Activated B cell treated with CpG ODN at 0.5 μM for 24 hours (primary cell): ENCODE measurements around the gene CST11. TPM values are rescaled to one million over a fixed set of nuclear protein-coding genes. Genes with fewer than 3 reads are reported as not detected.

ENCODE experiments used
- ATAC-seq: fragments of 200-7000 bp; cut with Tn5 transposase; one replicate; pipeline ENCODE4 v1.10.0; 2021; ENCODE audit warnings: low read depth, mild to moderate bottlenecking, moderate library complexity
- CTCF ChIA-PET: fragments of 350-600 bp; sonication (Branson Sonifier 250); formaldehyde crosslinking; loops from one replicate; lab custom pipeline; 2021; ENCODE audit warnings: antibody characterized with exemption; lab: Charles Lee
- POLR2A ChIA-PET: fragments of 350-600 bp; sonication (Branson Sonifier 250); formaldehyde crosslinking; loops from one replicate; lab custom pipeline; 2021; ENCODE audit warnings: antibody characterized with exemption; lab: Charles Lee
- DNase-seq: peaks from one replicate; pipeline ENCODE4 v3.0.0; 2022
- H3K27ac Mint-ChIP-seq: one replicate; pipeline ENCODE4 v1.8.0; 2020; ENCODE audit warnings: mixed read lengths
- H3K27me3 Mint-ChIP-seq: one replicate; pipeline ENCODE4 v1.8.0; 2021; ENCODE audit warnings: mixed read lengths
- H3K36me3 Mint-ChIP-seq: one replicate; pipeline ENCODE4 v1.8.0; 2021; ENCODE audit warnings: low read depth, mixed read lengths
- H3K4me1 Mint-ChIP-seq: one replicate; pipeline ENCODE4 v1.8.0; 2021; ENCODE audit warnings: mixed read lengths
- H3K4me3 Mint-ChIP-seq: one replicate; pipeline ENCODE4 v1.8.0; 2020; ENCODE audit warnings: mild to moderate bottlenecking, mixed read lengths
- H3K9me3 Mint-ChIP-seq: one replicate; pipeline ENCODE4 v1.8.0; 2020; ENCODE audit warnings: mixed read lengths
- CTCF ChIP-seq: fragments of 200-600 bp; IDR thresholded peaks from one replicate; pipeline ENCODE4 v1.8.0; 2022; ENCODE audit warnings: antibody characterized with exemption, mild to moderate bottlenecking
- intact Hi-C: fragments of 100-400 bp; cut with micrococcal nuclease; formaldehyde crosslinking; loops from one replicate; pipeline ENCODE4 v1.15.1; 2024
- total RNA-seq: library from RNA; stranded (reverse); gene quantifications from 2 replicates; pipeline ENCODE4 v1.2.3, GENCODE V29; 2022

CST11 gene
- not detected in 2 replicates for total RNA-seq

- Mint-ChIP-seq H3K9me3 (no peaks in the 10 kb centered on the region), H3K27ac (no peak within 1 kb of the TSS), H3K27me3 (peaks cover 4% of the 10 kb centered on the region), H3K36me3 (no peaks in the 10 kb centered on the region), H3K4me1 (no peaks in the 10 kb centered on the region), H3K4me3 (no peak within 1 kb of the TSS)
- intact Hi-C loops = no loop called here
- ChIA-PET POLR2A (no interaction called here), CTCF (interaction anchor here (1.7 kb wide), 1 partner anchor 9 kb away, joined by 7 read pairs; no protein-coding TSS in a partner anchor)
- TF ChIP-seq CTCF = no peak
- DNase-seq (no peak), ATAC-seq (no peak)
These were observed at the start of gene CST11 for GRCh38 chr20:23452776-23453175. Gene CST11 (minus strand): TSS chr20:23452876. CDS start chr20:23452811, 65 bp downstream.

DNA sequence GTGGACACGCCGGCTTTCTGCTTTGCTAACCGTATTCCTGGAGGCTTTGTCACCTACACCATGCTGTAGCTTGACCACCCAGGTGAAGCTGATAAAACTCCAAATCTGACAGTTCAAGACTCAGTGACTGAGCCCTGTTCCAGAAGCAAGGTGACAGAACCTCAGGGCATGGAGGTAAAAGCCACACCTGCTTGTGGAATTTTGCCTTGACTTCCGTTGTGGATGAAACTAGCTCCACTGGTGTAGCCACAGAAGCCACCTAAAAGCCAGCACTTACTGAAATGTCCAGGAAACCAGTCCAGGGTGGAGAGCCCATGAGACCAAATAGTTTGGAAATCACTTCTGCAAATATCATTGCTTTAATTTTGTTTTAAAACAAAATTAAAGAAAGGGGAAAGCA, 49.2 kb upstream of the CST11 start:
- no peak overlapping the region for H3K4me3 Mint-ChIP-seq
- no peak overlapping the region for H3K27ac Mint-ChIP-seq
- DNase-seq (no peak), ATAC-seq (no peak)
- POLR2A ChIA-PET = no interaction called here
- TF ChIP-seq CTCF = no peak
- intact Hi-C loops = no loop called here
- peaks cover under 1% of the 10 kb centered on the region for H3K9me3 Mint-ChIP-seq
- peaks cover 2% of the 10 kb centered on the region for H3K27me3 Mint-ChIP-seq
- CTCF ChIA-PET = no interaction called here
- no peaks in the 10 kb centered on the region for H3K36me3 Mint-ChIP-seq
- H3K4me1 Mint-ChIP-seq = no peaks in the 10 kb centered on the region

DNA sequence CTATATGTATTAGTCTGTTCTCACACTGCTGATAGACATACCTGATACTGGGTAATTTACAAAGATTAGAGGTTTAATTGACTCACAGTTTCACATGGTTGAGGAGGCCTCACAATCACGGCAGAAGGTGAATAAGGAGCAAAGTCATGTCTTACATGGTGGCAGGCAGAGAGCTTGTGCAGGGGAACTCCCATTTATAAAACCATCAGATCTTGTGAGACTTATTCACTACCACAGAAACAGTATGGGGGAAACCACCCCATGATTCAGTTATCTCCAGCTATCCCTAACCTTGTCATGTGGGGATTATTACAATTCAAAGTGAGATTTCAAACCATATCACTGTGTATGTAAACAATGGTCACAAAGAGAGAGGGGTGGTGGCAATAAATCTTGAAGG, 44.9 kb upstream of the CST11 start:
- intact Hi-C loops = no loop called here
- ATAC-seq = no peak
- POLR2A ChIA-PET = no interaction called here

DNA sequence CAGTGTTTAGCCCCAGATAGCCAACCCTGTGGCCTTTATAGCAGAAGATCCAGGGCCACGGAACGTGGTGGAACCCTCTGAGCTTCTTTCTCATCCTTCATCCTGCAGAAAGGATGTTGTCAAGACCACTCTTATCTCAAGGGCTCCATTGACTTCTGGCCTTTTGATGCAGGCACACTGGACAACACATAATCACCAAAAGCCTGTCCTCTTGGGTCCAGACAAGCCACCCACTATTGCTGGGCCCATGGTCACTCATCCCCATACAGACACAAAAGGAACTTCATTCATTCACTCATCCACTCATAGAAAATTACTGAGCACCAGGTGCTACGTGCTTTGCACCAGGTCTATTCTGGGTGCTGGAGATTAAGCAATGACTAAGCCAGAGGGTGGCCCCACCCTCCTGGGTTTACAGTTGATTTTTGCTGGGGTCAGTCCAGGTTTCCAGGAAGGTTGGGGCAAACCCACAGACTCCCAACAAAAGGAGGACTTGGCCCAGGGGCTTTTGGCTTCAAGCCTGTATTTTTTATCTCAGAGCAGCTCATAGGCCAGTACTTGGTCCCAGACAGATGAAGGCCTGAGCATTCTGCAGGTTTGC, 40.6 kb upstream of the CST11 start:
- DNase-seq = no peak
- H3K4me3 Mint-ChIP-seq = no peak overlapping the region
- ChIA-PET POLR2A (no interaction called here), CTCF (no interaction called here)
- intact Hi-C loops = no loop called here
- no peaks in the 10 kb centered on the region for H3K27me3 Mint-ChIP-seq
- H3K9me3 Mint-ChIP-seq = peaks cover 4% of the 10 kb centered on the region
- H3K36me3 Mint-ChIP-seq = no peaks in the 10 kb centered on the region
- no peak overlapping the region for H3K27ac Mint-ChIP-seq
- no peak for TF ChIP-seq CTCF
- H3K4me1 Mint-ChIP-seq = peaks cover 17% of the 10 kb centered on the region
- ATAC-seq = no peak

More for the DNA sequence above, 44.9 kb upstream of the CST11 start:
- Mint-ChIP-seq H3K9me3 (peaks cover 4% of the 10 kb centered on the region), H3K4me3 (no peak overlapping the region), H3K27ac (no peak overlapping the region), H3K36me3 (no peaks in the 10 kb centered on the region), H3K4me1 (no peaks in the 10 kb centered on the region), H3K27me3 (no peaks in the 10 kb centered on the region)
- no peak for TF ChIP-seq CTCF
- no peak for DNase-seq
- CTCF ChIA-PET = no interaction called here

DNA sequence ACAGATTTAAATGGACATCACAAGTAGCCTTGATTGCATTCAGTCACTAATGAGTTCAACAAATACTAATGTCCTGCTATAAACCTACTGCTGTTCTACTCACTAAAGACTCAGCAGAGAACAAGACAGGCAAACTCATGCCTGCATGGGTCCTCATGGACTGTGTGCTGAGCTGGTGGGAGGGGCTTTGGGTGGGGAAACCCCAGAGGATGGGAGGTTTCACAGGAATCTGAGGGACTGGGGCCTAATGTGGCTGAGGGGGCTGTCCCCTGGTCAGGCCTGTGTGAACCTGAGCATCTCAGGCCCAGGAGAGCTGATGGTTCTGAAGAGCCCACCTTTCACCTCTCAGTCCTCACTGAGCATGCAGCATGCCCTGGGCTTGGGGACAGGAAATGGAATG, 39.6 kb upstream of the CST11 start:
- H3K36me3 Mint-ChIP-seq = no peaks in the 10 kb centered on the region
- no peak for DNase-seq
- H3K4me1 Mint-ChIP-seq = peaks cover 17% of the 10 kb centered on the region
- no peak for TF ChIP-seq CTCF
- no peak overlapping the region for H3K27ac Mint-ChIP-seq
- POLR2A ChIA-PET = interaction anchor here (0.6 kb wide), 1 partner anchor 1562 kb away, joined by 3 read pairs; no protein-coding TSS in a partner anchor
- no peaks in the 10 kb centered on the region for H3K27me3 Mint-ChIP-seq
- H3K4me3 Mint-ChIP-seq = no peak overlapping the region
- H3K9me3 Mint-ChIP-seq = peaks cover 4% of the 10 kb centered on the region
- intact Hi-C loops = no loop called here
- CTCF ChIA-PET = no interaction called here
- peak; percentile 45 for ATAC-seq
